ENCODE data around the gene NT5DC4.

GRCh38 chr2:112686348-112687217 is 34.2 kb upstream of the NT5DC4 start:
- TF ChIP-seq RFX5 (IDR thresholded peaks at IDR 0.05), result no peak
- TF ChIP-seq, protein P1, sequence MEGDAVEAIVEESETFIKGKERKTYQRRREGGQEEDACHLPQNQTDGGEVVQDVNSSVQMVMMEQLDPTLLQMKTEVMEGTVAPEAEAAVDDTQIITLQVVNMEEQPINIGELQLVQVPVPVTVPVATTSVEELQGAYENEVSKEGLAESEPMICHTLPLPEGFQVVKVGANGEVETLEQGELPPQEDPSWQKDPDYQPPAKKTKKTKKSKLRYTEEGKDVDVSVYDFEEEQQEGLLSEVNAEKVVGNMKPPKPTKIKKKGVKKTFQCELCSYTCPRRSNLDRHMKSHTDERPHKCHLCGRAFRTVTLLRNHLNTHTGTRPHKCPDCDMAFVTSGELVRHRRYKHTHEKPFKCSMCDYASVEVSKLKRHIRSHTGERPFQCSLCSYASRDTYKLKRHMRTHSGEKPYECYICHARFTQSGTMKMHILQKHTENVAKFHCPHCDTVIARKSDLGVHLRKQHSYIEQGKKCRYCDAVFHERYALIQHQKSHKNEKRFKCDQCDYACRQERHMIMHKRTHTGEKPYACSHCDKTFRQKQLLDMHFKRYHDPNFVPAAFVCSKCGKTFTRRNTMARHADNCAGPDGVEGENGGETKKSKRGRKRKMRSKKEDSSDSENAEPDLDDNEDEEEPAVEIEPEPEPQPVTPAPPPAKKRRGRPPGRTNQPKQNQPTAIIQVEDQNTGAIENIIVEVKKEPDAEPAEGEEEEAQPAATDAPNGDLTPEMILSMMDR (IDR thresholded peaks at IDR 0.05), result no peak
- TF ChIP-seq MAZ (IDR thresholded peaks at IDR 0.05; ENCODE audit: borderline replicate concordance, low read depth, low read length), result no peak
- TF ChIP-seq POLR2A (IDR thresholded peaks at IDR 0.05; ENCODE audit: low read length), result no peak
- TF ChIP-seq, protein P2, sequence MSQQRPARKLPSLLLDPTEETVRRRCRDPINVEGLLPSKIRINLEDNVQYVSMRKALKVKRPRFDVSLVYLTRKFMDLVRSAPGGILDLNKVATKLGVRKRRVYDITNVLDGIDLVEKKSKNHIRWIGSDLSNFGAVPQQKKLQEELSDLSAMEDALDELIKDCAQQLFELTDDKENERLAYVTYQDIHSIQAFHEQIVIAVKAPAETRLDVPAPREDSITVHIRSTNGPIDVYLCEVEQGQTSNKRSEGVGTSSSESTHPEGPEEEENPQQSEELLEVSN (IDR thresholded peaks at IDR 0.05; ENCODE audit: borderline replicate concordance, low read depth), result no peak
- no peak for TF ChIP-seq EP300 (IDR thresholded peaks at IDR 0.05)
